ENCODE results near the gene NAIP.
"Not testable (repeated sequence)": the region's sequence is repeated elsewhere in the genome, so short reads cannot be mapped to it uniquely, and the experiment has no call there.

The NAIP gene

DNA sequence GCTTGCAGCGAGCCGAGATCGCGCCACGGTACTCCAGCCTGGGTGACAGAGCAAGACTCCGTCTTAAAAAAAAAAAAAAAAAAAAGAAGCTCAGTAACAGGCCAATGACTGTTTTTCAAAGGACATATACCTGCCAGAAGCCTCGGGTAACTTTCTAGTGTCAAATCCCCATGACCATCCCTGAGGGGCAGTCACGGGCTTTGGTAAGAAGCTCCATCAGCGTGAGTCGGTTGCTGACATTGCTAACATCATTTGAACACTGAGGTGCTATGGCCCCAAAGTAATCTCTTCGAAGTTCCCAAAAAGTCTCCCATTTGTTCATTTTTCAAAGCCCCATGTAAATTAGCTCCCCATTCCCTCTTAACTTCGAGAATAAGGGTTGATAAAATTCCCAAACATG lies 11.6 kb downstream of the NAIP start:
- no peaks in the 10 kb centered on the region for H3K9me3 Mint-ChIP-seq
- no peak overlapping the region for H3K4me3 Mint-ChIP-seq
- H3K4me1 Mint-ChIP-seq = no peaks in the 10 kb centered on the region
- H3K27me3 Mint-ChIP-seq (ENCODE audit: low read depth) = no peaks in the 10 kb centered on the region
- TF ChIP-seq, protein P1, sequence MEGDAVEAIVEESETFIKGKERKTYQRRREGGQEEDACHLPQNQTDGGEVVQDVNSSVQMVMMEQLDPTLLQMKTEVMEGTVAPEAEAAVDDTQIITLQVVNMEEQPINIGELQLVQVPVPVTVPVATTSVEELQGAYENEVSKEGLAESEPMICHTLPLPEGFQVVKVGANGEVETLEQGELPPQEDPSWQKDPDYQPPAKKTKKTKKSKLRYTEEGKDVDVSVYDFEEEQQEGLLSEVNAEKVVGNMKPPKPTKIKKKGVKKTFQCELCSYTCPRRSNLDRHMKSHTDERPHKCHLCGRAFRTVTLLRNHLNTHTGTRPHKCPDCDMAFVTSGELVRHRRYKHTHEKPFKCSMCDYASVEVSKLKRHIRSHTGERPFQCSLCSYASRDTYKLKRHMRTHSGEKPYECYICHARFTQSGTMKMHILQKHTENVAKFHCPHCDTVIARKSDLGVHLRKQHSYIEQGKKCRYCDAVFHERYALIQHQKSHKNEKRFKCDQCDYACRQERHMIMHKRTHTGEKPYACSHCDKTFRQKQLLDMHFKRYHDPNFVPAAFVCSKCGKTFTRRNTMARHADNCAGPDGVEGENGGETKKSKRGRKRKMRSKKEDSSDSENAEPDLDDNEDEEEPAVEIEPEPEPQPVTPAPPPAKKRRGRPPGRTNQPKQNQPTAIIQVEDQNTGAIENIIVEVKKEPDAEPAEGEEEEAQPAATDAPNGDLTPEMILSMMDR (IDR thresholded peaks at IDR 0.05; ENCODE audit: unreplicated experiment in 3 of 3) = no peak
- no peaks in the 10 kb centered on the region for H3K36me3 Mint-ChIP-seq (ENCODE audit: low read depth)
- no peak overlapping the region for H3K27ac Mint-ChIP-seq

DNA sequence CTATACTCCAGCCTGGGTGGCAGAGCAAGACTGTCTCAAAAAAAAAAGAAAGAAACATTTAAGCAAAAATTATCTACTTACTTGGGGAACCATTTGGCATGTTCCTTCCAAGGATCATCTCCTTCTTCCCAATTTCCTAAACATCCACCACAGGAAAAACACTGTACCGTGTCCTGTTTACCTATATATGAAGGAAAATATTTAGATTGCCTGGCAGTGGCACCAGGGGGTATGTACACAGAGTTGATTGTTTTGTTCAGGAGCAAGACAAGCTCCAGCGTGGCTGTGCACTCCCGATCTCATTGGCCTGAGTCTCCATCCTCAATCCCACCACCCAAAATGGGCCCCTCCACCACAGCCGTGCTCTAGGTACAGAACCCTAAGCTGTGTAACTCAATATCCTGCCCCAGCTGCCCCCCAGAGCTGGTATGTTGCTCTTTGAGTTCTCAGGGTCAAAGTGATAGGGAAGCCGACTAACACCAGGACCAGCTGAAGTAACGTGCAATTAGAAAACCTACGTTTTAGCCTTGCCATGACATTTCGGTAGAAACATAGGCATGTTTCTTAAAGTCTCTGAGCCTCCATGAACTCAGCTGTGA lies 13.8 kb downstream of the NAIP start:
- TF ChIP-seq, protein P1 (IDR thresholded peaks at IDR 0.05; ENCODE audit: unreplicated experiment in 3 of 3) = no peak
- Mint-ChIP-seq H3K36me3 (ENCODE audit: low read depth) (no peaks in the 10 kb centered on the region), H3K4me1 (no peaks in the 10 kb centered on the region), H3K4me3 (no peak overlapping the region), H3K27me3 (ENCODE audit: low read depth) (no peaks in the 10 kb centered on the region), H3K9me3 (no peaks in the 10 kb centered on the region), H3K27ac (no peak overlapping the region)

DNA sequence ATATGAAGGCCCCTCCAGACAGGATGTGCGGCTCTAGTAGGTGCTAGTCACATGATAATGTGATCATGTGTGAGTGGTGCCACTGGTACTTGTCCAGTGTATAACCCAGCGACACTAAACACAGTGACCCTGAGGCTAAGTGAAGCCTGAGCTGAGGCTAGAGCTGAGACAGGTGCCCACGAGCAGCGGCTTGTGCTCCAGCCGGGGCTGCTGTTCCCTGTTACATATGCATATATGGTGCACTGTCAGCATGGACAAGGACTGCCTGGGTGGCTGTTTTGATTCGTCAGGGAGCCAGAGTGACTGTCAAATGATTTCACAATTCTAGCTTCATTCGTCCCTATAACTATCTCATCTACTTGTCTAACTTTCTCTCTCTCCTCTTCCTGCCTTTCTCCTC lies 18.2 kb downstream of the NAIP start:
- H3K27me3 Mint-ChIP-seq (ENCODE audit: low read depth); H3K9me3 Mint-ChIP-seq; H3K36me3 Mint-ChIP-seq (ENCODE audit: low read depth); H3K4me3 Mint-ChIP-seq; H3K27ac Mint-ChIP-seq; H3K4me1 Mint-ChIP-seq: not testable (repeated sequence)

DNA sequence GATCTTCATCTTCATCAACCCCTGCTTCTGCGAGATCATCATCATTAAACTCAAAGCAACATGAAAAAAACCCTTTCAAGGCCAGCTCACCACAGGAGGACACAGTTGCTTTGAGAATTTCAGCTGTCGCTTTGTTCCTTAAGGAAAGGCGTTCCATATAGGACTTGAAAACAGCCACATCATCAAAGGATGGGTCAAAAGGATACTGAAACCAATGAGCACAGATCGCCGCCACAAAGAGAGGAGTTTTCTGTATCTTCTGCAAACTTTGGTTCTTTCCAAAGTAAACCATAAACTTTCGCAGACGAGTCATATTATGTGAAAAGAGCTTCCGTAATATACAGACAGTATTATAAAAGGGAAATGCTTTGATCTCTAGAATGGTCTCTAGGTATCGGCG lies 40.3 kb downstream of the NAIP start:
- not testable (repeated sequence) for H3K36me3 Mint-ChIP-seq (ENCODE audit: low read depth); H3K4me3 Mint-ChIP-seq; H3K27ac Mint-ChIP-seq; H3K9me3 Mint-ChIP-seq; H3K4me1 Mint-ChIP-seq; H3K27me3 Mint-ChIP-seq (ENCODE audit: low read depth)

DNA sequence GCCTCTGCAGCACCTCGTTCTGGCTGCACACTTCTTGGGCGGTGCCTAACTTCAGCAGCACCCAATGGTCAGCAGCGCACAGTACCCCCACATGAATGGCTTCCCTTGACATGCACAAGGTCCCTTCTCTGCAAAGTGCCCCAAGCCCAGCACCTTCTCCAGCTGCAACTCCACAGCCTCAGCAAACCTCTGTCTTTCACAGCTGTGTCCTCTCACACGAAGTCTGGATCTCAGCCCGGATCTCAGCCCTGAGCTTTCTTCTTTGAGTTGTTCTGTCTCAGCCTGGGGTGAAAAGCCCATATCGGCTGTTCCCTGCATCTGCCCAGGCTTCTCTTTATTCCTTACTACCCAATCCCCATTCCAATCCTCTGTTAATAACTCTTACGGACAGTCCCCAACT lies 57.9 kb downstream of the NAIP start:
- H3K36me3 Mint-ChIP-seq (ENCODE audit: low read depth); H3K4me3 Mint-ChIP-seq; H3K4me1 Mint-ChIP-seq; H3K27ac Mint-ChIP-seq; H3K9me3 Mint-ChIP-seq; H3K27me3 Mint-ChIP-seq (ENCODE audit: low read depth): not testable (repeated sequence)

DNA sequence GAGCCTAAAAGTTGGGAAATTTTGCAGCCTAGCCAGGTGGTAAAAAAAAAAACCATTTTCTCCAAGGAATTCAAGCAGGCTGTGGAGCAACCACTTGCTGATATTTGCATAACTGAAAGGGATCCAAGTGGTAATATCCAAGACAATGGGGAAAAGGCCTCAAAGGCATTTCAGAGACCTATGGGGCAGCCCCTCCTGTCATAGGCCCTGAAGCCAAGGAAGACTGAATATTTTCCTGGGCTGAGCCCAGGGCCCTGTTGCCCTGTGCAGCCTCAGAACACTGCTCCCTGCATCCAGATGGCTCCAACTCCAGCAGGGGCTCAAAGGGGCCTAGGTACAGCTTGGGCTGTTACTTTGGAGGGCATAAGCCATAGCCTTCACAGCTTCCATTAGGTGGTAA lies 60.6 kb downstream of the NAIP start:
- H3K27me3 Mint-ChIP-seq (ENCODE audit: low read depth); H3K4me3 Mint-ChIP-seq; H3K9me3 Mint-ChIP-seq; H3K4me1 Mint-ChIP-seq; H3K27ac Mint-ChIP-seq; H3K36me3 Mint-ChIP-seq (ENCODE audit: low read depth): not testable (repeated sequence)

DNA sequence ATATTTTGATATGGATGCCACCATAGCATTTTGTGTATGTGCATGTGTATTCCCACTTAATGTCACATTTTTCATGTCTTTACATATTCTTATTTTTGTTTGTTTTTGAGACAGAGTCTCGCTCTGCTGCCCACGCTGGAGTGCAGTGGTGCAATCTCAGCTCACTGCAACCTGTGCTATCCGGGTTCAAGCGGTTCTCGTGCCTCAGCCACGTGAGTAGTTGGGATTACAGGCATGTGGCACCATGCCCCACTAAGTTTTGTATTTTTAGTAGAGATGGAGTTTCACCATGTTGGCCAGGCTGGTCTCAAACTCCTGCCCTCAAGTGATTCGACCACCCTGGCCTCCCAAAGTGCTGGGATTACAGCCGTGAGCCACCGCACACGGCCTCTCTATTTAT lies 72.1 kb downstream of the NAIP start:
- not testable (repeated sequence) for H3K4me3 Mint-ChIP-seq; H3K27ac Mint-ChIP-seq; H3K27me3 Mint-ChIP-seq (ENCODE audit: low read depth); H3K9me3 Mint-ChIP-seq; H3K4me1 Mint-ChIP-seq; H3K36me3 Mint-ChIP-seq (ENCODE audit: low read depth)

DNA sequence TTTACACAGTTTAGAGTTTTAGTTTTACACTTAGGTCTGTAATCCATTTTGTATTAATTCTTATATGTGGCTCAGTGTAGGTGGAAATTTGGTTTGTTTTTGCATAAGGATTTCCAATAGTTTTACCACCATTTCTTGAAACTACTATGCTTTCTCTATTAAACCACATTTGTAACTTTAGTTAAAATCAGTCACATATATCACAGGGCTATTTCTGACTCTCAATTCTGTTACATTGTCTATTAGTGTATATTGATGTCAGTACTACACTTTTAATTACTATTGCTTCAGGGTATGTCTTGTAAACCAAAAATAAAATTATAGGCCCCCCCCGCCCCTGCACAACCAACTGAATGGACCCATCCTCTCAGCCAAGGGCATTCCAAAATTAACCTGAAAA lies 92.6 kb downstream of the NAIP start:
- H3K27me3 Mint-ChIP-seq (ENCODE audit: low read depth); H3K4me3 Mint-ChIP-seq; H3K27ac Mint-ChIP-seq; H3K4me1 Mint-ChIP-seq; H3K36me3 Mint-ChIP-seq (ENCODE audit: low read depth); H3K9me3 Mint-ChIP-seq: not testable (repeated sequence)

DNA sequence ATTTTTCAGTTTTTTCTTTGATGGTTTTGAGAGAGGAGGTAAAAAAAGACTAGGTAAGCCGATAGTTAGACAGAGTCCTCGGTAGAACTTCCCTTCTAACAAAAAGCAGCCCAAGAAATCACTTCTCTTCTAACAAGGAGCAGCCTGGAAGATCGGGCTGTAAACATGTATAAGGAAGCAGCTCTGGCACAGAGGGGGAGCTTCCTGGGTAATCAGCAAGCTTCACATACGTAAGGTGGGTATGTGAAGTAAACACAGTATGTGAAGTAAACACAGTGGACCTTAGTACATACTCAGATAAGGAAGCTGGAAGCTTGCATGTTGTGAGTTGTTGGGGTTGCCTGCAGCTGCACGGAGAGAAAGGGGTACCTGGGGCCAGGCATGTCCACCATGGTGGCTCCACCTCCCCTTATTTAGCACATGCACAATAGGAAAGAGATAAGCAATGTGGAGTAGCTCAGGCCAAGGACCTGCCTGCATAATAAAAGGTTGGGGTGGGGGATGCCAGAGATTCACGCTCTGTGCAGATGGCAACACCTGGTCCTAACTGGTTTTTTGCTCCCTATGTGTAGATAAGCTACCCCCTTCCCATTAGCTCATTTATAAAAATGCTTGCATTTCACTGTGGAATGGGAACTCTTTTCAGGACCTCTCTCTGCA lies 93.3 kb downstream of the NAIP start:
- not testable (repeated sequence) for H3K27ac Mint-ChIP-seq; H3K4me1 Mint-ChIP-seq; H3K9me3 Mint-ChIP-seq; H3K4me3 Mint-ChIP-seq; H3K27me3 Mint-ChIP-seq (ENCODE audit: low read depth); H3K36me3 Mint-ChIP-seq (ENCODE audit: low read depth)

DNA sequence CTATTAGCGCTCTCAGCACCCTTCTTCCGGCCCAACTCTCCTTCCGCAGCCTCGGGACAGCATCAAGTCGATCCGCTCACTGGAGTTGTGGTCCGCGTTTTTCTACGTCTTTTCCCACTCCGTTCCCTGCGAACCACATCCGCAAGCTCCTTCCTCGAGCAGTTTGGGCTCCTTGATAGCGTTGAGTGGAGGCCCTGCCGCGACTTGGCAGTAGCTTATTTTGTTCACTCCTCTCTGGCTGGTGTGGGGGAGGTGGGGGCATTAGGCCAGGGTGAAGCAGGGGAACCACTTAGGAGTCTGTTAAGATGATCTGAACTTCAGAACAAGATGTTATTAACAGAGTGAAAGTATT lies 100.0 kb downstream of the NAIP start:
- H3K36me3 Mint-ChIP-seq (ENCODE audit: low read depth); H3K27me3 Mint-ChIP-seq (ENCODE audit: low read depth); H3K27ac Mint-ChIP-seq; H3K4me3 Mint-ChIP-seq; H3K4me1 Mint-ChIP-seq; H3K9me3 Mint-ChIP-seq: not testable (repeated sequence)

Measured in nephron (organoid).